ENCODE measurements around the gene MACROD1.

MACROD1 gene

DNA sequence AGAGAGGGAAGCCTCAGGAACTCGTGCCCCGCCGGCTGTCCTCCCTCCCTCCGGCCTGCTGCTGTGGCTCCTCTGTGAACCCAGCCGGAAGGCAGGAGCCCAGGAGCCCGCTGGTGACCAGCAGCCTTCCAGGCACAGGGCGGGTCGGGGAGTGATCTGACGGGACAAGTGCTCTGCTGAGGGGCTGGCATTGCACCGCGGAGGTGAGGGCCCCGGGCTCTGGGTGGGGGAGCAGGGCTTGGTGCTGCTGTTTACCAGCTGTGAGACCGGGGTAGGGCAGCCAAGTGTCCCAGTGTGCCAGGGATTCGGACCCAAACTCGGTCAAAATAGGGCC, 76.9 kb downstream of the MACROD1 start:
- intact Hi-C loops (cut with DNase I): no loop called here
- no peak for DNase-seq

DNA sequence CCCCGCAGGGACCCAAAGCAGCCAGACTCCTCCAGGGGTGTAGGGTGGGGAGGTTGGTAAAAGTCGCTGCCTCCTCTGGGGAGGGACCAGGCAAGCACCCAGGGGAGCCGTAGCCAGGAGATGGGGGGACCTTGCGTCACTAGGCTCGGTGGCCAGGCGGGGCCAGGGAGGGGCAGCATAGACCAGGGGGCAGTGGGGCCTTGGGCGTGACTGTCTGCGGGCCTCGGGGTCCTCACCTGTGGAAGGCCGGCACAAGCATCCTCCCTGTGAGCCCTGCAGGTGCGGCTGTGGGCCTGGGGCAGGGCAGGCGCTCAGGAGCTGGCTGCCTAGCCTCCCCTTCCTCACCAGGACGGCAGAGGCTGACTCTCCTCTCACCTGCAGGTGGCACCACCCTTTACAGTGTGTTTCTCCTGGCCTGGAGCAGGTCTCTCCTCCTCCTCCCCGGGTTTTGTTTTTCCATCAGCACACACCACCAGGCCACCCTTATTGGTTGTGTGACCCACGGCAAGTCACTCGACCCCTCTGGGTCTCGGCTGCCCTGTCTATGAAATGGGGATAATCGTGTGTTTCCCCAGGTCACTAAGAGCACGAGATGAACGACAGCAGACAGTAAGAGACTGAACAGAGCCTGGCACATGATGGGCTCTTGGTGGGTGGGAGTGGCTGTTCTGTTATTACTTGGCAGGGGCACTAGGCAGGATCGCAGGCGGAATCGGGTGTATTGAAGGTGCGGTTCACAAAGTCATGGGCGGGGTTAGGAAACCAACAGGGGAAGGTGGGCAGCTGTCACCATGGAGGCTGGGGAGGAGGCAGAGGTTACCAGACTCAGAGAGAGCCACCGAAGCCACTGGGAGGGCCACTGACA, 77.5 kb downstream of the MACROD1 start:
- DNase-seq: peak in 6 of 42 donors; percentile 36 to 74 (median 54)
- intact Hi-C loops (cut with DNase I): no loop called here

DNA sequence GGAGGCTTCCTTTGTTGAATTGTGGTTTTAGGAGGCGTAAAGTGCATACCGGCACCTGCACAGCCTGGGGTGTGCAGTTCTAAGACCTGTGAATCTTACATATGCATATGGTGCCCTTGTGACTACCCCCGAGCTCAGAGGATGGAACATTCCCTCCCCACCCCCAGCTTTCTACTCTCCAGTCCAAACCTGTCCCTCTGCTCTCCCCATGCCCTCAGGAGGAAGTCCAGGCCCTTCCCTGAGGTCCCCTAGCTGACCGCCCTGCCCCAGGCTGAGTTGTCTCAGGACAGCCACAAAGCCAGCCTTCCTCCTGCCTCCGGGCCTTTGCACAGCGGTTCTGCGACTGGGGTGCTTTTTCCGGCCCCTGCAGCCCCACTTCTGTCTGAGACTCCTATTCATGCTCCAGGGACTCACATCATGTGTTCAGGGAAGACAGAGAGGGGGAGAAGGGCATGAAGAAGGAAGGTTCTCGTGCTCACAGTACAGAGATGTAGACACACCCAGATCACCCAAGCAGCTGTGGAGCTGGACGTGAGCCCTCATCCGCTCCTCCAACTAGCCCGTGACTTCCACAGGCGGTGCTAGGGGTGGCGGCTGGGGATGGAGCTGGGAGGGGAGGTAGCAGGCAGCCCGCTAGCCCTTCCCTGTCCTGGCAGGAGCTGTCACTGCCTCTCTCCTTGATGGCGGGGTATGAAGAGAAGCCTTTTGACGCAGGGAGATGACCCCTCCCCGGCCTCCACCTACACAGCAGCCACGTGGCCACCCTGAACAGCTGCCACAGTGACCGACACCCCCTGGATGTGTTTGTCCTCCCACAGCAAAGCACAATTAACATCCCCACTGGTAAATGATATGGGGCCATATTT, 79.4 kb downstream of the MACROD1 start:
- intact Hi-C loops (cut with DNase I): no loop called here
- DNase-seq: peak in 26 of 42 donors; percentile 37 to 84 (median 66)

DNA sequence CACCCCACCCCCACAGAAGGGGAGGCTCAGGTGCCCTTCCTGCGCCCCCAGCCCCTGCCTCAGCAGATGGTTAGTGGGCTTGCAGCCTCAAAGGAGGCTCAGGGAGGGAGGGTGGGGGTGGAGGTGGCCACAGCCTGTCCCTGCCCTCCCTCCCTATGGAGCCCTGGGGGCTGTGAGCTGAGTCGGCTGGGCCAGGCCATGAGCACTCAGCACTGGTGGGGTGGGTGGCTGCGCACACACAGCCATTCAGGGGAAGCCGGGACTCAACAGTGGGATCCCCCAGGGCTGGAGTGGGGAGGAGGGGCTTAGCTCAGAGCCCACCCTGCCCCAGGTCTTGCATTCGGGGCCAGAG, 80.0 kb downstream of the MACROD1 start:
- intact Hi-C loops (cut with DNase I): no loop called here
- no peak for DNase-seq

DNA sequence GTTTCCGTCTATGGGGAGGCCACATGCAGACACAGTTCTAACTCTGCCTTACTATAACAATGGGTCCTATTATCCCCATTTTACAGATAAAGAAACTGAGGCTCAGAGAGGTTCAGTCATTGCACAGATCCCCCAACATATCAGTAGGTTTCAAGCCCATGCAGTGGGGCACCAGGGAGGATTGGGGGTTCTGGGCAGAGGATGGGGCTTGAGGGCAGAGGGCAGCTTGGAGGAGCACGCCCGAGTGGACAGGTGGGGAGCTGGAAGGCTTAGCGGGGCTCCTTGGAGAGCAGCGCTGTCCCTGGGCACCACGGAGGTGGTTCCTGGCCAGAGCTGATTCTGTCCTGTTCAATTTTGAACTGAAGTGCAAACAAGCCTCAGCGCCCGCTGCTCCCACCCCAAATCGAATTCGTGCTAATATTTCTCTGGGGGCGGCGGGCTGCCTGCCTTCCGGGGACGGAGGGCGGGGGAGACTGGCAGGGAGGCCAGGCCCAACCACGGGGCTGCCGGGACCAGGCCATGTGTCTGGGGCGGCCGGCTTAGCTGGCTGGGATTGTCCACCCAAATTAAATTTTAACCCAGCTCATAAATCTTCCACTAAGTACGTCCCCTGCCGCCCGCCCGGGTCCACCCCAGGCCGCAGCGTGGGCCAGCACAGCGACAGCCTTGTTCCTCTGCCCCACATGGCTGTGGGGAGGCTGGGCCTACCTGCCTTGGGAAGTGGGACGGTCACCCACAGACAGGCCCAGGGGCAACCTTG, 80.8 kb downstream of the MACROD1 start:
- DNase-seq: no peak
- intact Hi-C loops (cut with DNase I): no loop called here

- DNase-seq: peak in 1 of 42 donors; percentile 38
Measured at GRCh38 chr11:64084146-64084950, 81.6 kb downstream of the MACROD1 start.

DNA sequence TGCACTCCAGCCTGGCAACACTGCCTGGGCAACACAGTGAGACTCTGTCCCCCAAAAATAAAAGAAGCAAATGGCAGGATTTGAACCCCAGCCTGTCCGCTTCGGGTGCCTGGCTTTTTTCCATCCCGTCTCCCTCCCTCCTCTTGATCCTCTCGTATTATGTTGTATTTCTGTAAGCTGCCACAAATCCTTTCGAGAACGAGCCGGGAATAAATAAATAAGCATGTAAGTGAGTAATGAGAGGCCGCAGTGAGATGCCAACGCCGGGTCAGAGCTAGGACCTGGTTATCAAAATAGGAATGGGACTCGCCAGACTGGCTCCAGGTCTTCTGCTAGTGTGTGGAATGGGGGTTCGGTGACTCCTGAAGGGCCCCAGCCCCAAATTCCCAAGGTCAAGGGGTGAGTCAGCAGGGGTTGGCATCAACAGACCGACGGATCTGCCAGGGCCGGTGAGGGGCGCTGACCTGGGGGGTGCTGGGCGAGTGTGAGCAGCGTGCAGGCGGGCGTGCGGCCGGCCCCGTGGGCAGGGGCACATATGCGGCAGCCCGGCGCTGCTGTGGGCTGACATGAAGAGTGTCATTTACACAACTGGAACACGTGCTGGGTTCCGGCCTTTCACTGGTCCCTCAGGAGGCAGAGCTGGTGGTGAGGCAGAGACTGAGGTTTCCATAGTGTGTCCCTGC, 82.4 kb downstream of the MACROD1 start:
- intact Hi-C loops (cut with DNase I): no loop called here

More at GRCh38 chr11:64084146-64084950, 81.6 kb downstream of the MACROD1 start:
- intact Hi-C loops (cut with DNase I): no loop called here

GRCh38 chr11:64081745-64082442, 84.0 kb downstream of the MACROD1 start:
- DNase-seq: no peak
- intact Hi-C loops (cut with DNase I): no loop called here

More for the DNA sequence above, 82.4 kb downstream of the MACROD1 start:
- DNase-seq: no peak

GRCh38 chr11:64080390-64080789, 85.5 kb downstream of the MACROD1 start:
- intact Hi-C loops (cut with DNase I): no loop called here
- DNase-seq: peak in 4 of 42 donors; percentile 48 to 71 (median 60)

DNA sequence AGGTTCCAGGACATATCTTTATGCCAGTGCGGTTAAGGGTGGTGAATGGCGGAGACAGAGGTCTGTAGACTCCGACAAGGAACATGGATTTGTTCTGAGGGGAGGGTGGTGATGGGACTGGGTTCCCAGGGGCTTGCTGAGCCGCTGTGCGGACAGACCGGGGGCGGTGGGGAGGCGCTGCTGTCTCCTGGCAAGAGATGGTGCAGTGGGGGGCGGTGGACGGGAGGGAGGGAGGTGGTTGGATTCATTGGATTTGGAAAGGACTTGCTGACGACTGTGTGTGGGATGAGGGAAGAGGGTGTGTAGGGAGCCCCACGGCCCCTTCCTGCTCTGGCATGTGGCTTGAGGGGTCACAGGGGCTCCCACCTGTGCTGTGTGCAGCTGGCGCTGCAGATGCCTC, 87.0 kb downstream of the MACROD1 start:
- DNase-seq: no peak
- intact Hi-C loops (cut with DNase I): no loop called here

GRCh38 chr11:64078284-64078683, 87.6 kb downstream of the MACROD1 start:
- DNase-seq: peak in 1 of 42 donors; percentile 52
- intact Hi-C loops (cut with DNase I): no loop called here

GRCh38 chr11:64077607-64078006, 88.3 kb downstream of the MACROD1 start:
- no peak for DNase-seq
- intact Hi-C loops (cut with DNase I): no loop called here

- DNase-seq: no peak
- intact Hi-C loops (cut with DNase I): no loop called here
Measured at GRCh38 chr11:64076758-64077157, 89.2 kb downstream of the MACROD1 start.

GRCh38 chr11:64074239-64074638, 91.7 kb downstream of the MACROD1 start:
- intact Hi-C loops (cut with DNase I): no loop called here

DNA sequence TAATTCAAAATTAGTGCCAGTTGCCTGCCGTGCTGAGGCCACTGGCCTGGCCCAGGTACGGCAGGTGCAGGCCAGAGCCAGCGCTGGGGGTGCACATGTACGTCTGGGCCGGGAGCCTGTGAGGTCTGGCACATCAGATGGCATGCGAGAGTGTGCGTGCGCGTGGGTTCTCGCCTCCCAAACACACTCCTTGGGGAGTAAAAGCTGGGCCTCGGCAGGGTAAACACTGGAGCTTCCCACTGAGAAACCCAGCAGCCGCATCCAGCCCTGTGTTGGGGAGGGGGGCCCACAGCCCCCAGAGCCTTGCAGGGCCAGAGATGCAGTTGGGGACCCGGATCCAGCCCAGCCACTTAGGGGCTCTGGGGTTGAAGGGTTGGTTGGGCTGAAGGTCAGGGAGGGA, 92.4 kb downstream of the MACROD1 start:
- DNase-seq: peak in 4 of 42 donors; percentile 39 to 69 (median 58)
- intact Hi-C loops (cut with DNase I): no loop called here

More at GRCh38 chr11:64074239-64074638, 91.7 kb downstream of the MACROD1 start:
- DNase-seq: peak in 41 of 42 donors; percentile 59 to 94 (median 84)

DNA sequence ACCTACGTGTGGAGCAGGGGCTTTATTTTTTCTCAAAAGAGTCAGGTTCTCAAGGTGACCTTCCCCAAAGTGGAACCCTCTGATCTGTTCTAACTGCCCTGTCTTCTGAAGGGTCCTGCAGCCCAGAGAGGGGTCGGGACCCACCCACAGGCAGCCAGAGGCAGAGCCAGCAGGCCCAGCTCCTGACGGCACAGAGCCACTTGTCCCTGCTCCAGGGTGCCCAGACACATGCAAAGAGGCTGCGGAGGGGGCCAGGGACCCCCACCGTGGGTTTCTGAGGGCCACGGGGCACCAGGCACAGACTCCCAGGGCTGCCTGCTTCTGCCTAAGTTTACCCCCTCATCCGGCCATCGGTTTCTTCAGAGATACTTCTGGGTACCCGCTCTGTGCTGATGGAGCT, 93.0 kb downstream of the MACROD1 start:
- intact Hi-C loops (cut with DNase I): no loop called here
- DNase-seq: no peak

- DNase-seq: peak in 3 of 42 donors; percentile 24 to 64 (median 41)
- intact Hi-C loops (cut with DNase I): no loop called here
Measured at GRCh38 chr11:64072403-64072802, 93.5 kb downstream of the MACROD1 start.
